DMS114 treated with DMSO at 0.1 percent for 48 hours (cell line): ENCODE measurements around the gene IFI27.
A peak's percentile ranks its signal among the peaks of the same experiment; 100 is the strongest.
"Not testable (repeated sequence)": the region's sequence is repeated elsewhere in the genome, so short reads cannot be mapped to it uniquely, and the experiment has no call there.

Experiments used
- DNase-seq: peaks from one replicate; lab custom pipeline; 2025; ENCODE audit not compliant: unreplicated experiment; lab: John Stamatoyannopoulos, UW

IFI27 gene

DNA sequence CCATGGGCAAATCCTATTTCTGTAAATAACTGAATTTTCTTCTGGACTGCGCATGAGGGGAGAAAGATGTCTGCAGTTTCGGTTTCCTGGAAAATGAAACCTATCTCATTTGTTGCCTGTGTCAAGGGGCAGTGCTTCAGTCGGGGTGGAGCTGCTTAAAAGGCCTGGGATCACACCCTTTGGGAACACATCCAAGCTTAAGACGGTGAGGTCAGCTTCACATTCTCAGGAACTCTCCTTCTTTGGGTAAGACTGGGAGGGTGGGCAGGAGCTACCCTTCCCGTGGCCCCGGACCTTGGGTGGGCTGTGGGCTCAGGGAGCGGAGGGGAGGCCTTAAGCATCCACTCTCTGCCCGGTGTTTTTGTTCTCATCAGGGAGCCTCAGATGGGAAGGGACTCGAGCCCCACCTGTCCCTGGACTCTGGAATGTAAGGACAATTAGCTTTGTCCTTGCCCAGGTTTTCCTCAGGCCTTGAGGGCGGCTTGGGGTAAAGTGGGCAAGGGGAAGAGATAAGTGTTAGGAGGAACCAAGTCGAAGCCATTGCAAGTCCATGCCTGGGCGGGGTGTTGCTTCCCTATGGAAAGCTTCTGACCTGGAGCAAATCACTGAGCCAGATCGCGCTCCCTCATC is at the start of gene IFI27:
TSS of gene IFI27 (plus strand) at position 185 of the 630 bp plus-strand sequence.
- no peak for DNase-seq

DNA sequence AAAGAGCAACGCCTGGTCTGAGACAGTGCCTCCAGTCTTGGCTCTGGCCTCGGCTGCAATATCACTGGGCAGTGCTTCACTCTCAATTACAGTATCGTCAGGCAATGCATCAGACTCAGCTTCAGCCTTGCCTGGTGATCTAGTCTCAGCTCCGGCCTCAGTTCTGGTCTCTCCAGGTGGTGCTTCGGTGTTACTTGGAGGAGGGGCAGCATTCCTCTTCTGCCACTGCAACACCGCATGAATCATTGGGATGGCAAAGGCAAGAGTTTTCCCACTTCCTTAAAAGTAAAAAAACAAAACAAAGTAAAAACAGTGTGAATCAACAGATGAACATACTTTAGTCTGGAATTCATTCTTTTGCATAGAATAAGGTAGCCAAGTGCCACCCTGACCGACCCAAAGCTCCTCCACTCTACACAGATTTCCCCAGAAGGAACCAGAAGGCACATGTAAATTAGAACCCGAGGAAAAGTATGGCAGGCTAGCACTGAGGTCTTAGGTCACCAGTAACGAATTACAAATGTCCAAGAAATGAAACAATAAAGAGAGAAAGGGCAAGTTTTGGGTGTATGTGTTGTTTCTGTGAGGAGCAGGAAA is 48.1 kb upstream of the IFI27 start:
- no peak for DNase-seq

DNA sequence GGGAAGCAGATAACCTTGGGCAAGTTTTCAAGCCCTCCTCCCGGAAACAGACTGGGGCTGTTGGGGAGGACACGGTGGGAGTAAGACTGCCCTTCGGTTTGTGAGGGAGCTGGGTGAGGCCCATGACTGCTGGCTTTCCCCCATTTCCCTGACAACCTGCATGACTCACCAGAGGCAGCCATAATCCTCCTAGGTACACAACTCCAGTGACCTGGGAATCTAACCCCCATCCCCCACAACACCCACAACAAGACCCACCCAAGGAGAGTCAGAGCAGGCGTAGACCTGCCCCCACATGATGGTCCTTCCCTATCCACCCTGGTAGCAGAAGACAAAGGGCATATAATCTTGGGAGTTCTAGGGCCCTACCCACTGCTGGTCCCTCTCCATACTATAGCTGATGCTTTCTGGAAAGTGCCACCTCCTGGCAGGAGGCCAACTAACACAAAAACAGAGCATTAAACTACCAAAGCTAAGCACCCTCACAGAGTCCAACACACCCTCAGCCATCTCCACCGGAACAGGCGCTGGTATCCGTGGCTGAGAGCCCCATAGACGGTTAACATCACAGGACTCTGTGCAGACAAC is 44.4 kb upstream of the IFI27 start:
- DNase-seq: no peak

DNA sequence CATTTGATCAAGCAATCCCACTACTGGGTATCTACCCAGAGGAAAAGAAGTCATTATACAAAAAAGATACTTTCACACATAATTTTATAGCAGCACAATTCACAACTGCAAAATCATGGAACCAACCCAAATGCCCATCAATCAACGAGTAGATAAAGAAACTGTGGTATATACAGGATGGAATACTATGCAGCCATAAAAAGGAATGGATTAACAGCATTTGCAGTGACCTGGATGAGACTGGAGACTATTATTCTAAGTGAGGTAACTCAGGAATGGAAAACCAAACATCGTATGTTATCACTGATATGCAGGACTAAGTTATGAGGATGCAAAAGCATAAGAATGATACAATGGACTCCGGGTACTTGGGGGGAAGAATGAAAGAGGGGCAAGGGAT is 38.5 kb upstream of the IFI27 start:
- not testable (repeated sequence) for DNase-seq

DNA sequence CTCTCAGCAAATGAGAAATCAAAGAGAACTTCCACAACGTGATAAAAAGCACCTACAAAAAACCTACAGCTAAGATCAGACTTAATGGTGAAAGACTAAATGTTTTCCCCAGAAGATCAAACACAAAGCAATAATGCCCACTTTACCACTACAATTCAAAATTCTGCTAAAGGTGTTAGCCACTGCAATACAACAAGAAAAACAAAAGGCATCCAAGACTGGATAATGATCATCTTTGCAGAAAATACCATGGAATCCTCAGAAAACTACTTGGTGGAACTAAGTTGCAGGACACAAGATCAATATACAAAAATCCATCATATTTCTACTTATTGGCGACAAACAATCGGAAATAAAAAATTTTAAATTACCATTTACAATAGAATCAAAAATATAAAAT is 36.0 kb upstream of the IFI27 start:
- DNase-seq: no peak

DNA sequence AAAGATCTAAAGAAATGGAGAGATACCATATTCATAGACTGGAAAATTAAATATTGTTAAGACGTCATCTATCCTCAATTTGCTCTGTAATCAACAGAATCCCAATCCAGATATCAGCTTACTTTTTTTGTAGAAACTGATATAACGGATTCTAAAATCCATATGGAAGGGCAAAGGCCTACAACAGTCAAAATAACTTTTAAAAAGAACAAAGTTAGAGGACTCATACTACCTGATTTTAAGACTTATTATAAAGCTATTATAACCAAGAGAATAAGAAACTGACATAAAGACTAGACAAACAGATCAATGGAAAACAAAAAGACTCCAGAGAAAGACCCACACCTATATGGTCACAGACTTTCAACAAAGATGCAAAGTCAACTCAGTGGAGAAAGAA is 35.5 kb upstream of the IFI27 start:
- no peak for DNase-seq

DNA sequence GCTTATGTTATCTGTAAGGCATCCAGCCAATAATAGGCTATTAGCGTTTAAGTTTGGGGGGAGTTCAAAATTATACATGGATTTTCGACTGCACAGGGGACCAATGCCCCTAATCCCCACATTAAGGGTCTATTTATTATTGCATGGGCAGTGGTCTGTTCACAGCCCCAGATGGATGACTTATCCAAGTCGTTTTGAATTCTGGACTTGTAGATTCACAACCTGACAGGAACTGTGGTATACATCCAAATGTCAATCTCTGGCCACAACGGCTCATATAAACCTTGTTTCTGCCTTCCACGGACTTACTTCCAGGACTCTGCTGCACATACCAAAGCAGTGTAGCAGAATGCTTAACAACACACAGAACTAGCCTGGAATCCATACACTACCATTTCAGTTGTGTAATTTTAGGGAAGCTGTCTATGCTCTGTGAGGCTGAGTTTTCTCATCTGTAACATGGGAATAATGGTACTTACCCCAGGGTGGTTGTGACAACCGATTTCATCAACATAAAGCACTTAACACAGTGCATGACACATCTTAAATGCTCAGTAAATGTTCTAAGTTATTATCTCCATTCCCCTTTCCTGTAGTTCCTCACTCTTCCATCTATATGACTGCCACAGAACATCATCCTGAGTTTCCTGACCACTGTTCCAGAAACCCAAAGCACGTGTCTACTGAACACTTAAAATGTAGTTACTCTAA is 33.3 kb upstream of the IFI27 start:
- DNase-seq: no peak

DNA sequence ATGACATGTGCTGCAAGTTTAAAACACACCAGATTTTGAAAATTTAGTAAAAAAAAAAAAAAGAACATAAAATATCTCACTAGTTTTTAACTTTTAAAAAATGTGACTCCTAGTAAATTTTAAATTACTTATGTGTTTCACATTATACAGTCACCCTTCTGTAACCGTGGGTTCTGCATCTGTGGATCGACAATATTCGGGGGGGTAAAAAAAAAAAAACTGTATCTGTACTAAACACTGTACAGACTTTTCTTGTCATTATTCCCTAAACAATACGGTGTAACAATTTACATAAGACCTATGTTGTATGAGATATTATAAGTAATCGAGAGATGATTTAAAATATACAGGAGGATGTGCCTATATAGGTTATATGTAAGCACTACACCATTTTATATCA is 32.7 kb upstream of the IFI27 start:
- no peak for DNase-seq

DNA sequence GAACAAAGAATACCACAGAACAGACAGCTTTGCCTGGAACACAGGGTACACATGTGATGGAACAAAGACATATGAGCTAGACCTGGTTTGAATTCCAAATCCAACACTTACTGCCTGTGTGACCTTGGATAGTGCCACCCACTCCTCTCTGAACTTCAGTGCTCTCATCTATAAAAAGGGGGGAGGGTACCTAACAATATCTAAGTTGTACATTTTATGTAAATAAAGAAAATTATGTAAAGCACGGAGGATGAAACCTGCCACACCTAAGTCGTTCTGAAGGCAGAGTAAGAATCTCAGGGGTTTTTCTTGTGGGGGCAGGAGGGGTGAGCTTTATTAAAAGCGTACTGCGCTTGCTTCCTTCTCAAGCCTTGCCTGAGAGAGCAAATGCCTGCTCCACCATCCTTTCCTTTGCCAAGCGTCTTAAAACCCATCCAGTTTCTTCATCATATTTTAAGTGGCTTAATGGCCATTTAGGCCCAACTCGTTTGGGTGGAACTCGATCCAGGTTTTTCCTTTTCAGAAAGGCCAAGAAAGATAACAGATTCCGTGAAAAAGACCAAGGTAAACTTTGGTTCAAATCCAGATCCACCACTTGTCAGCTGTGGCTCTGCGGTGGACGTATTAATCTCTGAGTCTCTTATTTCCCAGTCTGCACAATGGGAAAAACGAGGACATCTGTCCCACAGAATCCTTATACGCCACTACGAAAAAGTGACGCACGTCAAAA is 30.5 kb upstream of the IFI27 start:
- DNase-seq: no peak

DNA sequence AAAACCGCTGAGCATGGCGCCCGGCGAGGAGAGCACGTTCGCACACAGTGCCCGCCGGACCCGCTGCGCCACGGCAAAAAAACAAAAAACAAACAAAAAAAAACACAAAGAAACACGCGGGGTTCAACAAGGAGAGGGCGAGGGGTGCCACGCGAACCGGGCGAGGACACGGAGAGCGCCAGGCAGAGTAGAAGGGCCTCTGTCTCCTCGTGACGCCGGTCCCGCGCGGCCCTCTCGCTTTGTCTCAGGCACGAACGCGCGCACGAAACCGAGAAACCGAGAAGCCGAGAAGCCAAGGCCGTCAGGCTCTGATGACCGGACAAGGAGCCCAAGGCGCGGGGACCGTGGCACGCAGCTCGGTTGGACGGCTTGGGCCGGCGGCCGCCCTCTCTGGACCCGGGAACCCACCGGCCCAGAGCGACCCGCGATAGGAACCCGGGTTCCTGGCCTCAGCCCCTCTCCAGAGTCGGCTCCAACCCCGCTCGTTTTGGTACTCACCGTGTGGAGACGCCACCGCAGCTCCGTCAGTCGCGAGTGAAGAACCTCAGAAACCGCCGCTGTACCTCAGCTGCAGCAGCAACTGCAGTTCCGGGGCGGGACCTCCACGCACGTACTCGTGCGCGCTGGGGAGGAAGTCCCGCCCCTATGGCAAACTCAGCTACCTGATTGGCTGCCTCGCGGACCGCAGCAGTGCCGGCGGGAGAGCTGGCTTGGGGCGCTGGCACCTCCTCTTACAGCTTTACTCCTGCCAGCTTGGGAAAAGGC is 29.7 kb upstream of the IFI27 start, which contains the start of the genes DDX24 and IFI27L1:
TSS of gene DDX24 (minus strand) at position 582 of the 765 bp plus-strand sequence. CDS start 1,460 bp downstream, outside the sequence.
TSS of gene IFI27L1 (plus strand) at position 690 of the 765 bp plus-strand sequence. CDS start 15,628 bp downstream, outside the sequence.
- DNase-seq: peak; percentile 85

DNA sequence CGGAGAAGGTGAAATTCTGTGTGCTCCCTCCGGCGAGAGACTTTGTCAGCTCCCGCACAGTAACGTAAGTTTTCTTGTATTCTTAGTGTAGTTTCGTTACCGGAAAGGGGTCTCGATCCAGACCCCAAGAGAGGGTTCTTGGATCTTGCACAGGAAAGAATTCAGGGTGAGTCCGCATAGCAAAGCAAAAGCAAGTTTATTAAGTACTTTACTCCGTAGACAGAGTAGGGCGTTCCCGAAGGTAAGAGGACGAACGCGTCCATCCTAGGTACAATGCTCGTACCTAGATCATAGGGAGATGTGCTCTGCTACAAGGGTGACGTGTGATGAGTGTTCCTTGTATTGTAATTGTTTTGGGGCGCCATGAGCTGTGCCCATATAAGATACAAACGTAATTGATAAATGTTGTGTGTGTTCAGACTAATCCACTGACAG is 29.1 kb upstream of the IFI27 start:
- no peak for DNase-seq

DNA sequence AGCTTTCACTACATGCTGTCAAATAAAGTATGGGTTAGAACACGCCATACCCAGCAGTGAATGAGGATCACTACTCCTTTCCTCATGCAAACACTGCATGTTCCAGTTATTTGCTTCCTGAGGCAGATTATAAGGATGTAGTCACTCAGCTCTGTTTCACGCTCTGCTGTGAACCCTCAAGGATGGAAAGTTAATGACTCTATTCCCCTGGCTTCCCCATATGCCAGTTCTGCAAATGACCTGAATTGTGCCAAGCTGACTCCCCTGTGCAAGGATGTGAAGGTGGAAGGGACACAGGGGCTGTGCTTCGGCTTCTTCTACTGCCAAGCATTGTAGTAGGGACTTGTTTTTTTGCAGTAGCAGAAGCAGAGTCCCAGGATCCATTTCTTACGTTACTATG is 22.6 kb upstream of the IFI27 start:
- DNase-seq: no peak

DNA sequence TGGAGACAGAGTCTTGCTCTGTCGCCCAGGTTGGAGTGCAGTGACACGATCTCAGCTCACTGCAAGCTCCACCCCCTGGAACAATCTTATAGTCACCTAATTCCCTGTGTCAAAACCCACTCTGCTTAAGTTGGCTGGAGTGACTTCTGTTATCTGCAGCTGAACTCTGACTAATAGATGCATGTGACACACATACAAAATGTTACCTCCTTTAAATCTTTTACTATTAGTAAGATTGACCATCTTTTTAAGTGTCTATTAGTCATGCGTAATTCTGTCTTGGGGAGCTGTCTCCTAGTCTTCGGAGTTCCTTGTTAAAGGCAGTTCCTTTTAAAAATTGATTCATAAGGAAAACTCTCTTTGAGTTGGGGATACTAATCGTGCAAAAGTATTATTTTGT is 22.0 kb upstream of the IFI27 start:
- no peak for DNase-seq

DNA sequence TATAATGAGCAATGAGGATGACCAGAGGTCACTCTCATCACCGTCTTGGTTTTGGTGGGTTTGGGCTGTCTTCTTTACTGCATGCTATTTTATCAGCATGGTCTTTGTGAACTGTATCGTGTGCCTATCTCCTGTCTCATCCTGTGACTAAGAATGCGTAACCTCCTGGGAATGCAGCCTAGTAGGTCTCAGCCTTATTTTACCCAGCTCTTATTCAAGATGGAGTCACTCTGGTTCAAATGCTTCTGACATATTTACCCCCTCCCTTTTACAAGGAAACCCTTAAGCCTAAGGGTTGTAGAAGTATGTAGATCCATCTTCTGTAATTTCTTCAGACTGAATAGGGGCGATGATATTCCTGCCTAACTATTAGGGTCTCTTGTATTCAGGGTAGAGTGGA is 21.1 kb upstream of the IFI27 start:
- DNase-seq: no peak

DNA sequence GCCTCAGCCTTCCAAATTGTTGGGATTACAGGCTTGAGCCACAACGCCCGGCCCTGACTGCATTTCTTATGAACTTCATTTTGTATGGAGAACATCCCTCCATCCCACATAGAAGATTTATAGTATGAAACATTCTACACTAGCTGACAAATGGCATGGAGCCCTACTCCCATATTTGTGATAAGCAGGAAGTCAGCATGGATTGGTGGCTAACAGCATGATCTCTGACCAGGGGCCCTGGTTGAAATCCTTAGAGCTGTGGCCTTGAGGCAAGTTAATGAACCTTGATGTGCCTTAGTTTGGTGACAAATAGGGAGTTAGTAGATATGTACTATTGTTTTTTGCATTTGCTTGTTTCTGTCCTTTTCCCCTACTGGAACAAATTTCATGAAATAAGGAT is 17.1 kb upstream of the IFI27 start:
- no peak for DNase-seq

DNA sequence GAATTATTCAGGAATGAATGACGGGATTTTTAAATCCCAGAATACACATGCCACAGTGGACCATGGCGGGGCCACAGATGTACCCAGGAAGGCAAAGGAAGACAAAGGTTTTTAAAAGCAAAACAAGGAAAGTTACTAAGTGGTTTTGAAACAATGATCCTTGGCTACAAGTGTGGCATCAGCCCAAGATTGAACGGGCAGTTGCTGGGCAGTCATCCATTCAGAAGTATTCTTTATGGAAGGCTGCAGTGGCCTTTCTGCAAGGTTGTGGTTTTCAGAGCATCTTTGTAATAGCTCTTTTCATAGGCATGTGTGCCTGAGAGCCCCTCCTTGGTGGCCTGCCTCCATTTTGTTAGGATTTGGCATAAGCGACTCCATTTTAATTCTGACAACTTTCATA is 13.4 kb upstream of the IFI27 start:
- no peak for DNase-seq

DNA sequence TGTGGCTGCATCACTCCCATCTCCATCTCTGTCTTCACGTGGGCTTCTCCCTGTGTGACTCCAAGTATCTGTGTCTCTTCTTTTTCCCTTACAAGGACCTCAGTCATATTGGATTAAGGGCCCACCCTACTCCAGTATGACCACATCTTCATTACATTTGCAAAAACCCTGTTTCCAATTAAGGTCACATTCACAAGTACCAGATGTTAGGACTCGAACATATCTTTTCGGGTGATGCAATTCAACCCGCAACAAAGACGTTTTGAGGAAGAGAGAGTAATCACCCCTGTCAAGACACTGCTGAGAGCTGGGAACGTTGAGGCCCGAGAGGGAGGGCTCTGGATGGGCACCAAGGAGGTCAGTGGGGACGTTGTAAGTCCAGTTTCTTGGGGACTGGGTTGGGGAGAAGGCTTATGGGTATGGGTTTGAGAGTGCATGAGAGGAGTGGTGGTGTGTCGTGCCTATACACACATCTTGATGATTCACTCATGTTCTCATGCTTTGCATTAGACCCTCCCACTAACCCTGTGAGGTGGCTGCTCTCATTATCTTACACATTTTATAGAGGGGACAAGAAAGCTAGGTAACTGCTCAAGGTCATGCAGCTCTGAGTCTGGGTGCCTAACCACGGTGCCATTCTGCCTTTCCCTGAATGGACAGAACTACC is 12.1 kb upstream of the IFI27 start:
- DNase-seq: no peak

DNA sequence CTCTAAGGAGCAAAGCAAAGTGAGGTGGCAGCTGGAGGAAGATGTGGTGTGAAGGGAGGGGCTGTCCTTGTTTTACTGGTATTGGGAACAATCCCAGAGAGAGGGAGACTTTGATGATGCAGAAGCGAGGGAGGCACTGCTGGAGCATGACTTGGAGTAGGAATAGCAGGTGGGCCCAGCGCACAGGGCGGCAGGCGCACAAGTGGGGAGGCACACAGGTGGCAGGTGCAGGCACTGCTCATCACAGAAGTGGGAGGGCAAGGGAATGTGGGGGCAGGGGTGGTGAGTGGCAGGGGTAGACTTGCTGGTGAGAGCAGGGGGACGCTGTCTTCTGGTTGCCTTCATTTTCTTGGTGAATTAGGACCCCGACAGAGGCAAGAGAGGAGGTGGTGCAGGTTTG is 11.5 kb upstream of the IFI27 start:
- DNase-seq: no peak

DNA sequence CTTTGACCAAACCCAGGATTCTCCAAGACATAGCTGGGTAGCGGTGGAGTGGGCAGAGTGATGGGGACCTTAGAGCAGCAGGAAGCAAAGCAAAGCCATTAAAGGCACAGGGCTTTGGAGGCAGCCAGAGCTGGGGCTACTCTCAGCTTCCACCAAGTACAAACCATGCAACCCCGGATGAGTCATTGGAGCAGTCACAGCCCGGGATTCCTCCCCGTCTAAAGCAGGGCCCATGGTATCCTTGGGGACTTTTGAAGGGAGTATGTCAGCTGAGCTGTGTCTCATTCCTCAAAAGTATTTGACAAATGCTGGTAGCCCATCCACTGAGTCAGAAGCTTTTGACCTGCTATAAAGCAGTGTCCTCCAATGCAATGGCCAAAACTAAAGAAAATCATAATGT is 9.7 kb upstream of the IFI27 start:
- DNase-seq: no peak

DNA sequence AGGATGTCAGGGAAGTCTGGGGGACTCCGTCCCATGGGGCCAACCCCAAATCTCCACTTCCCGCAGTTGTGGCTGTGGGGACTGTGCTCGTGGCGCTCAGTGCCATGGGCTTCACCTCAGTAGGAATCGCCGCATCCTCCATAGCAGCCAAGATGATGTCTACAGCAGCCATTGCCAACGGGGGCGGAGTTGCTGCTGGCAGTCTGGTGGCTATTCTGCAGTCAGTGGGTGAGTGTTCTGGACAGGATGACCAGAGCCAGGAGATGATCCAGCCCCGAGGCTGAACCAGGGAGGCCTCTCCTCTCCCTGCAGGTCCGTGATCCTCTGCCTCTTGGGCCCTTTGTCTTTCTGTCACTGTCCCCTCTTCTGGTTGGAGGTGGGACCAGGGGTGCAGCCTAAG is 8.8 kb upstream of the IFI27 start:
- no peak for DNase-seq
